CD1c-positive myeloid dendritic cell (primary cell): Measurements from ENCODE around the gene ROR2.

Source experiments
- DNase-seq: peaks from one replicate; pipeline ENCODE4 v3.0.0-alpha.2; 2016; ENCODE audit errors: extremely low spot score

The ROR2 gene

GRCh38 chr9:91900055-91900796, 49.8 kb downstream of the ROR2 start:
- DNase-seq, result no peak

GRCh38 chr9:91899594-91899993, 50.4 kb downstream of the ROR2 start:
- no peak for DNase-seq

- no peak for DNase-seq
Observed at GRCh38 chr9:91899219-91899563, 50.8 kb downstream of the ROR2 start.

GRCh38 chr9:91898451-91899218, 51.4 kb downstream of the ROR2 start:
- DNase-seq, result no peak

GRCh38 chr9:91897201-91897600, 52.8 kb downstream of the ROR2 start:
- DNase-seq, result no peak

- peak; percentile 32 for DNase-seq
Observed at GRCh38 chr9:91896513-91897121, 53.4 kb downstream of the ROR2 start.

GRCh38 chr9:91896097-91896496, 53.9 kb downstream of the ROR2 start:
- DNase-seq, result no peak

- no peak for DNase-seq
Observed at GRCh38 chr9:91894536-91894935, 55.5 kb downstream of the ROR2 start.

- DNase-seq, result no peak
Observed at GRCh38 chr9:91894023-91894422, 56.0 kb downstream of the ROR2 start.

- DNase-seq, result no peak
Observed at GRCh38 chr9:91891915-91892314, 58.1 kb downstream of the ROR2 start.

- DNase-seq, result no peak
Observed at GRCh38 chr9:91890662-91891061, 59.4 kb downstream of the ROR2 start.

- DNase-seq, result no peak
Observed at GRCh38 chr9:91889161-91889911, 60.7 kb downstream of the ROR2 start.

GRCh38 chr9:91886414-91887076, 63.5 kb downstream of the ROR2 start:
- no peak for DNase-seq

GRCh38 chr9:91885746-91886413, 64.1 kb downstream of the ROR2 start:
- DNase-seq, result no peak

GRCh38 chr9:91884696-91885687, 65.0 kb downstream of the ROR2 start:
- no peak for DNase-seq

- no peak for DNase-seq
Observed at GRCh38 chr9:91884153-91884552, 65.9 kb downstream of the ROR2 start.

GRCh38 chr9:91883503-91883902, 66.5 kb downstream of the ROR2 start:
- no peak for DNase-seq

GRCh38 chr9:91882627-91883026, 67.4 kb downstream of the ROR2 start:
- DNase-seq, result no peak

GRCh38 chr9:91880378-91880972, 69.6 kb downstream of the ROR2 start:
- DNase-seq, result no peak
